HEK293 (cell line): ENCODE data around the gene TNFRSF4.

Experiments
- REST ChIP-seq: fragments of 450-650 bp; formaldehyde crosslinking; IDR thresholded peaks from 2 replicates; pipeline ENCODE4 v1.5.1; 2016; ENCODE audit warnings: missing biosample characterization, missing genetic modification characterization
- ZNF362 ChIP-seq: fragments of 450-650 bp; formaldehyde crosslinking; IDR thresholded peaks from 2 replicates; pipeline ENCODE4 v1.5.1; 2016; ENCODE audit warnings: missing biosample characterization, missing genetic modification characterization
- ZNF518A ChIP-seq: fragments of 450-650 bp; formaldehyde crosslinking; conservative IDR thresholded peaks from 2 replicates; pipeline ENCODE4 v1.5.1; 2016; ENCODE audit warnings: low read depth, missing biosample characterization, missing genetic modification characterization

GRCh38 chr1:1253314-1253713, 39.4 kb upstream of the TNFRSF4 start:
- TF ChIP-seq ZNF518A (tag by site-specific recombination) (no peak), REST (tag by site-specific recombination) (no peak), ZNF362 (tag by site-specific recombination) (no peak)
